A549 treated with dexamethasone at 1 μM for 4 hours (cell line): ENCODE data around the gene TMPRSS2. TPM values are rescaled to one million over a fixed set of nuclear protein-coding genes. Genes with fewer than 3 reads are reported as not detected.

Experiments
- total RNA-seq: library from RNA; stranded (reverse); fragments of 200-300 nt; extraction: Qiagen RNA extraction; gene quantifications from 5 replicates; pipeline ENCODE4 v1.2.3, GENCODE V29; 2022

Gene TMPRSS2
- 0.08 to 0.21 TPM (median 0.11 TPM) in 5 replicates for total RNA-seq

GRCh38 chr21:41507521-41508414 is at the start of gene TMPRSS2:
TSS of gene TMPRSS2 (minus strand) at chr21:41508158. CDS start at chr21:41498133, 10,025 bp downstream.

GRCh38 chr21:41425954-41426675 is 81.8 kb downstream of the TMPRSS2 start, which contains the start of gene MX1:
TSS of gene MX1 (plus strand) at chr21:41426239. CDS start at chr21:41432071, 5,832 bp downstream.

Other genes starting within 250 kb of the TMPRSS2 start
- 0.09 TPM in 1 of 5 replicates, not detected in the others for gene FAM3B, start 191.4 kb downstream of the TMPRSS2 start, total RNA-seq
- gene MX2, start 146.1 kb downstream of the TMPRSS2 start, total RNA-seq: 0.06 to 0.14 TPM (median 0.14 TPM) in 3 of 5 replicates, not detected in the others
- 1.2 to 2.2 TPM (median 1.5 TPM) in 5 replicates for gene MX1, start 81.9 kb downstream of the TMPRSS2 start, total RNA-seq